ENCODE measurements around the gene GSTA2. TPM values are rescaled to one million over a fixed set of nuclear protein-coding genes. Genes with fewer than 3 reads are reported as not detected.
"Not testable (repeated sequence)": the region's sequence is repeated elsewhere in the genome, so short reads cannot be mapped to it uniquely, and the experiment has no call there.

The GSTA2 gene
- polyA plus RNA-seq (2011; rRNA removed) (not detected in 2 replicates), polyA minus RNA-seq (2011; rRNA and poly(A)+ RNA removed) (not detected in 2 replicates)

DNA sequence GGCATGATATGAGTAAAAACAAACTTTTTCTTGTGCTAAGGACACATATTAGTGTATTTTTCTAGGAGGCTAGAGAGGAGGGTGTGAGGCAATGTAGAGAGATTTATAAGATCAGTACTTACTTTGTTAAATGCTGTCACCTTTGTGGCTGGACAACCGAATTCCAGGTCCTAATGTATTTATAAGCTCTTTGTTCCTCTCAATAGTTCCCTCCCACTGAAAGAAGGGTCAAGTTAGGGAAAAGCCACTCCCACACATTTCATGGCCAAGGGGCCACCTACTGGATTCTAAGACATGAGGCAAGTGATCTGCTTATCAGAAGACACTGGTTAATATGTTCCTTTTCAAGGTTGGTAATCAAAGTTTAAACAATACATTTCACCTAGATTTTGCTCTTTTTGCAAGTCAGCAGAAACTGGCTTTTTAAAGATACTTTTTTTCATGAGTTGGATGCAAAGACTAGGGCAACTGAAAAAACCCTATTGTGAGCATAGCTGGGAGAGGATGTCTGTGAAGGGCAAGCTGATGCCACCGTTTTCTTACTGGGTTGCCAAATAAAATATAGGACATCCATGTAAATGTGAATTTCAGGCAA, at the start of gene GSTA2:
Gene GSTA2 (minus strand): TSS at position 154 of the 595 bp plus-strand sequence. CDS start 5,528 bp downstream, outside the sequence.
- POLR2A ChIA-PET; H3K27me3 ChIP-seq (ENCODE audit: control insufficient read depth, insufficient read depth, low read length); H3K36me3 ChIP-seq (ENCODE audit: control insufficient read depth, insufficient read depth, low read length); DNase-seq (ENCODE audit: low read depth); CTCF ChIA-PET; H3K4me3 ChIP-seq (ENCODE audit: low read depth, low read length): not testable (repeated sequence)

DNA sequence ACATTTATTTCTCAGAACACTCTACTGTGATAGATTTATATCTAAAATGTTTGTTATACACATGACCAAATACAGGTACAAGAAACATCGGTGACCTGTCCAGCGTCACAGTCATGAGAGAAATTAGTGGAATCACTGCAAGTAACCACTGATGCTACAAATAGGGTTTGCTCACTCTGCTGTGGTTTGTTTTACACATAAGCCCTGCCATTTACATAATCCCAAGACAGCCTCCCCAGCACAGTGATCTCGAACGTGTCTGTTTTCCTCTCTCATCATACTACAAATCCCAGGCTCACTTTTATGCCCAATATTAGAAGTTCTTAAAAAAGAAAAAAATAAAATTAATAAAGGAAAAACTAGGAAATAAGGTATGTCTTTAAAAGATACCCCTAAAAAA, 46.5 kb upstream of the GSTA2 start:
- CTCF ChIA-PET, result interaction anchor here (0.9 kb wide), 1 partner anchor 8 kb away, joined by 3 read pairs; no protein-coding TSS in a partner anchor
- POLR2A ChIA-PET; H3K27me3 ChIP-seq (ENCODE audit: control insufficient read depth, insufficient read depth, low read length); H3K4me3 ChIP-seq (ENCODE audit: low read depth, low read length); H3K36me3 ChIP-seq (ENCODE audit: control insufficient read depth, insufficient read depth, low read length); DNase-seq (ENCODE audit: low read depth): not testable (repeated sequence)

DNA sequence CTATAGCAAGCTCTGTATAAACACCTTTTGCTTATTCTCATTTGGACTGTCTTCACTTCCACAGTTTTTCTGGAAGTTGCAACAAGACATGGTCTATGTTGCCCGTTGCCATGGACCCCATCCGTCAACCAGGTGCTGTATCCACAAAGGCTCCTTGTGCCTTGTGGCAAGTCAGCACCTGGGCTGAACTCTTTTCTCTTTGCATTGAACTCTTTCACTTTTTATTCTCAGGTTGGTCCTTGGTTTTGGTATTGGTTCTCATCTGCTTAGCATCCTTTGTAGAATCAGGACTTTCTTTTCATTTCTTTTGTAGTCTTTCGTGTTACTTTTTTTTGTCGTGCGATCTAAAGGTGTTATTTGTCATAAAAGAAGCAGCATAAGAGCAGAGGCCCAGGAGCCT, 45.4 kb upstream of the GSTA2 start:
- 0 out of 2 replicates have a peak, but pooled peaks cover 1% of the 10 kb centered on the region for H3K27me3 ChIP-seq (ENCODE audit: control insufficient read depth, insufficient read depth, low read length)
- no peak overlapping the region for H3K4me3 ChIP-seq (ENCODE audit: low read depth, low read length)
- DNase-seq (ENCODE audit: low read depth), result no peak
- H3K36me3 ChIP-seq (ENCODE audit: control insufficient read depth, insufficient read depth, low read length), result no peaks in the 10 kb centered on the region
- TF ChIP-seq, protein P1, sequence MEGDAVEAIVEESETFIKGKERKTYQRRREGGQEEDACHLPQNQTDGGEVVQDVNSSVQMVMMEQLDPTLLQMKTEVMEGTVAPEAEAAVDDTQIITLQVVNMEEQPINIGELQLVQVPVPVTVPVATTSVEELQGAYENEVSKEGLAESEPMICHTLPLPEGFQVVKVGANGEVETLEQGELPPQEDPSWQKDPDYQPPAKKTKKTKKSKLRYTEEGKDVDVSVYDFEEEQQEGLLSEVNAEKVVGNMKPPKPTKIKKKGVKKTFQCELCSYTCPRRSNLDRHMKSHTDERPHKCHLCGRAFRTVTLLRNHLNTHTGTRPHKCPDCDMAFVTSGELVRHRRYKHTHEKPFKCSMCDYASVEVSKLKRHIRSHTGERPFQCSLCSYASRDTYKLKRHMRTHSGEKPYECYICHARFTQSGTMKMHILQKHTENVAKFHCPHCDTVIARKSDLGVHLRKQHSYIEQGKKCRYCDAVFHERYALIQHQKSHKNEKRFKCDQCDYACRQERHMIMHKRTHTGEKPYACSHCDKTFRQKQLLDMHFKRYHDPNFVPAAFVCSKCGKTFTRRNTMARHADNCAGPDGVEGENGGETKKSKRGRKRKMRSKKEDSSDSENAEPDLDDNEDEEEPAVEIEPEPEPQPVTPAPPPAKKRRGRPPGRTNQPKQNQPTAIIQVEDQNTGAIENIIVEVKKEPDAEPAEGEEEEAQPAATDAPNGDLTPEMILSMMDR (IDR thresholded peaks at IDR 0.05; ENCODE audit: insufficient read depth, low read depth, low read length), result no peak
- ChIA-PET CTCF (interaction anchor here (1.3 kb wide), 1 partner anchor 83 kb away, joined by 3 read pairs; no protein-coding TSS in a partner anchor), POLR2A (no interaction called here)

DNA sequence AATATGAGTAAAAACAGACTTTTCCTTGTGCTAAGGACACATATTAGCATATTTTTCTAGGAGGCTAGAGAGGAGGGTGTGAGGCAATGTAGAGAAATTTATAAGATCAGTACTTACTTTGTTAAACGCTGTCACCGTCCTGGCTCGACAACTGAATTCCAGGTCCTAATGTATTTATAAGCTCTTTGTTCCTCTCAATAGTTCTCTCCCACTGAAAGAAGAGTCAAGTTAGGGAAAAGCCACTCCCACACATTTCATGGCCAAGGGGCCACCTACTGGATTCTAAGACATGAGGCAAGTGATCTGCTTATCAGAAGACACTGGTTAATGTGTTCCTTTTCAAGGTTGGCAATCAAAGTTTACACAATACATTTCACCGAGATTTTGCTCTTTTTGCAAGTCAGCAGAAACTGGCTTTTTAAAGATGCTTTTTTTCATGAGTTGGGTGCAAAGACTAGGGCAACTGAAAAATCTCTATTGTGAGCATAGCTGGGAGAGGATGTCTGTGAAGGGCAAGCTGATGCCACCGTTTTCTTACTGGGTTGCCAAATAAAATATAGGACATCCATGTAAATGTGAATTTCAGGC, 40.5 kb upstream of the GSTA2 start, which contains the start of gene GSTA1:
Gene GSTA1 (minus strand): TSS at position 149 of the 588 bp plus-strand sequence. CDS start 4,549 bp downstream, outside the sequence.
- CTCF ChIA-PET; H3K27me3 ChIP-seq (ENCODE audit: control insufficient read depth, insufficient read depth, low read length); H3K4me3 ChIP-seq (ENCODE audit: low read depth, low read length); POLR2A ChIA-PET; DNase-seq (ENCODE audit: low read depth); H3K36me3 ChIP-seq (ENCODE audit: control insufficient read depth, insufficient read depth, low read length): not testable (repeated sequence)

DNA sequence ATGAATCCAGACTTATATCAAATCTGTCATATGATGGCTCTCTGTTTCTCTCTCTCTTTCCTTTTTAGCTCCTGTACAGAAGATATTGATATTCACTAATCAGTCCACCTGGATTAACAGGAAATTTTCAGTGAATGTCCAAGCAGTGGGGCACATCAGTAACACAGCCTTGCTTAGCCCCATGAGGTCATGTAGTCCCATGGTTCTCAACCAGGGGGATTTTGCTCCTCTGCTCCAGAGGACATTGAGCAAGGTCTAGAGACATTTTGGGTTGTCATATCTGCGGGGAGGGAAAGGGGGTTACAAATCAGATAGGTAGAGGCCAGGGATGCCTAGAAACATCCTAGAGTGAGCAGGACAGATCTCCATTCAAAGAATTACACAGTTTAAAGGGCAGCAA, 39.5 kb upstream of the GSTA2 start:
- Histone ChIP-seq H3K36me3 (ENCODE audit: control insufficient read depth, insufficient read depth, low read length) (no peaks in the 10 kb centered on the region), H3K4me3 (ENCODE audit: low read depth, low read length) (no peak overlapping the region), H3K27me3 (ENCODE audit: control insufficient read depth, insufficient read depth, low read length) (no peaks in the 10 kb centered on the region)
- ChIA-PET CTCF (no interaction called here), POLR2A (no interaction called here)
- TF ChIP-seq, protein P1 (IDR thresholded peaks at IDR 0.05; ENCODE audit: insufficient read depth, low read depth, low read length), result no peak
- DNase-seq (ENCODE audit: low read depth), result no peak

DNA sequence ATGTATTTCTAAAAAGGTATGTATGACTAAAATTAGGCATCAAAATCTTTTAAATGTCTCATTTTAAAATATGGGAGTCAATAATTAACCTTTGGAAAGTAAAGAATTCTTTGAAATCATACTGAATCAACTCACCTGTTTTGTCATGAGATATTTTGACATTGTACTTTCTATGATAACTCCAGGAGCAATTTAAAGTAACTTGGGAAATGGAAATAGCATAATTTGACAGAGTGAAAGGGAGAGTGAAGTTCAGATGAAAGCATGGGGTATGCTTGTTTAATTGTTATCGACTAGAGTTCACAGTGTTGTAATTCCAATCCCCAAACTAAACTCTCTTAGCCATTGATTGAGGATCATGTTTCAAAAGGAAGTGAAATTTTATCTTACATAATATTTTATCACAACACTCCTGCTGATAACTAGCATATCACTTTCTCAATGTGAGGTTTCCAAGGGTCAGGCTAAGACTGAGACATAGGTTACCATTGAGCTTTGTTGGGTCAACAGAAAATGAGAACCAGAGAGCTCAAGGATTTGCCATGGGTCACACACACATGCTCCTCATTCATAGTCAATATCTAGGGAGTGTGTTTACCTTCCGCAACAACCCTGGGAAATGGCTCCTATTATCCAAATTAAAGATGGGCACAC, 38.0 kb upstream of the GSTA2 start:
- POLR2A ChIA-PET, result no interaction called here
- no peak for DNase-seq (ENCODE audit: low read depth)
- CTCF ChIA-PET, result interaction anchor here (0.9 kb wide), 1 partner anchor 14 kb away, joined by 3 read pairs; no protein-coding TSS in a partner anchor
- no peak overlapping the region for H3K4me3 ChIP-seq (ENCODE audit: low read depth, low read length)
- H3K27me3 ChIP-seq (ENCODE audit: control insufficient read depth, insufficient read depth, low read length), result no peaks in the 10 kb centered on the region; the same call in 1 of the 2 replicates
- no peaks in the 10 kb centered on the region for H3K36me3 ChIP-seq (ENCODE audit: control insufficient read depth, insufficient read depth, low read length)
- TF ChIP-seq, protein P1 (IDR thresholded peaks at IDR 0.05; ENCODE audit: insufficient read depth, low read depth, low read length), result no peak

DNA sequence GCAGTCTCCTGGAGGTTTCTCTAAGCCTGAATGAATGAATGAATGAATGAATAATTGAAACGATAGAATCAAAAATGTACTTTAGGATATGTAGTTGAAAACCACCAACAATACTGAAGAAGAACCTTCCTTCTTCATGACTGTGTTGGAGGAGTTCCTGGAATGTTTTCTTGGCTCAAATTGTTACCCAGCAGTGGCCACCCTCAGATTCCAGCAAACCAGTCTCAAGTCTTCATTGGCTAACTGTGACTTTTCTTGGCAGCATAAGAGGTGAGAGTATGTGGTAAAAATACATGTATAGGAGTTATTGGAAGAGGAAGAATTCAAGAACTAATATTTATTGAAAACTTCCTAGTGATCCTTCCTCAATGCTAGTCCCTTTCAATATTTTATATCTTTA, 36.0 kb upstream of the GSTA2 start:
- CTCF ChIA-PET, result interaction anchor here (0.6 kb wide), 1 partner anchor 929 kb away, joined by 3 read pairs; no protein-coding TSS in a partner anchor
- H3K36me3 ChIP-seq (ENCODE audit: control insufficient read depth, insufficient read depth, low read length); H3K4me3 ChIP-seq (ENCODE audit: low read depth, low read length); H3K27me3 ChIP-seq (ENCODE audit: control insufficient read depth, insufficient read depth, low read length); POLR2A ChIA-PET: not testable (repeated sequence)
- DNase-seq (ENCODE audit: low read depth), result peak; percentile 26

DNA sequence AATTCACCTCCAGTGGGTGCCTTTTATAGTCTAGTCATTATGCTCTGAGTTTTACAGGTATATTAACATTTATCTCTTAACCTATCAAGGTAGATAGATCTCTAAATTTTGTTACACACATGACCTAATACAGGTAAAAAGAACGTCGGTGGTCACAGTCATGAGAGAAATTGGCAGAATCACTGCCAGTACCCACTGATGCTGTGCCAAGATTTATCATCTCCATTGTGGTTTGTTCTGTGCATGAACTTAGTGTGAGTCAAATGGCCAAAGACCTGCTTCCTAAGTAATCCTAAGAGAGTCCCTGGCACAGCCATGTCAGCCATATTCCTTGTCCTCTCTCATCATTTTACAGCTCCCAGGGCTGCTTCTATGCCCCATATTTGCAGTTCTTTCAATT, 31.1 kb upstream of the GSTA2 start:
- POLR2A ChIA-PET; CTCF ChIA-PET; DNase-seq (ENCODE audit: low read depth): not testable (repeated sequence)

More for the DNA sequence above, 31.1 kb upstream of the GSTA2 start:
- H3K4me3 ChIP-seq (ENCODE audit: low read depth, low read length); H3K27me3 ChIP-seq (ENCODE audit: control insufficient read depth, insufficient read depth, low read length); H3K36me3 ChIP-seq (ENCODE audit: control insufficient read depth, insufficient read depth, low read length): not testable (repeated sequence)
